Stimulated activated CD8-positive, alpha-beta memory T cell treated with anti-CD3 and anti-CD28 coated beads, Interleukin-15, amount 100 ng/mL, for 4 hours (primary cell): ENCODE data around the gene ODF2.
"Not testable (repeated sequence)": the region's sequence is repeated elsewhere in the genome, so short reads cannot be mapped to it uniquely, and the experiment has no call there.

ENCODE experiments used
- DNase-seq, 2 donors: peaks; one replicate each; pipeline ENCODE4 v3.0.0-alpha.2; 2020; ENCODE audit warnings: low read depth in 2 of 2

Gene ODF2

DNA sequence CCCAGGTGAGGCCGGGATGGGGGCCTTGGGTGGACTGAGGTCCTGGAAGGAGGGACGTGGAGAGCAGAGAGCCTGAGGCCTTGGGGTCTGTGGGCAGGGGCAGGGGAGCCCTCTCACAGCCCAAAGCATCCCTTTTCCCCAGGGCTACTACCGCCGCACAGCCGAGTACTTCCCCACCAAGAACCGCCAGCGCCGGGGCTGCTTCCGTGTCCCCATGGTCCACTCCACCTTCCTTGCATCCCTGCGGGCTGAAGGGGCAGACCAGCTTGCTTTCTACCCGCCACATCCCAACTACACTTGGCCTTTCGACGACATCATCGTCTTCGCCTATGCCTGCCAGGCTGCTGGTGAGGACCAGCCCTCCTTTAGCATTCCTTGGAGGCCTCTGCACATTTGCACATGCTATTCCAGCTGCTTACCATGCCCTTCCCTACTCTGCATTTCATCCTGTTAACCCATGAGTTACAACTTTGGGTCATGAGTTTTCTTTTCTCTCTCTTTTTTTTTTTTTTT lies 31.5 kb upstream of the ODF2 start:
- DNase-seq, result no peak

DNA sequence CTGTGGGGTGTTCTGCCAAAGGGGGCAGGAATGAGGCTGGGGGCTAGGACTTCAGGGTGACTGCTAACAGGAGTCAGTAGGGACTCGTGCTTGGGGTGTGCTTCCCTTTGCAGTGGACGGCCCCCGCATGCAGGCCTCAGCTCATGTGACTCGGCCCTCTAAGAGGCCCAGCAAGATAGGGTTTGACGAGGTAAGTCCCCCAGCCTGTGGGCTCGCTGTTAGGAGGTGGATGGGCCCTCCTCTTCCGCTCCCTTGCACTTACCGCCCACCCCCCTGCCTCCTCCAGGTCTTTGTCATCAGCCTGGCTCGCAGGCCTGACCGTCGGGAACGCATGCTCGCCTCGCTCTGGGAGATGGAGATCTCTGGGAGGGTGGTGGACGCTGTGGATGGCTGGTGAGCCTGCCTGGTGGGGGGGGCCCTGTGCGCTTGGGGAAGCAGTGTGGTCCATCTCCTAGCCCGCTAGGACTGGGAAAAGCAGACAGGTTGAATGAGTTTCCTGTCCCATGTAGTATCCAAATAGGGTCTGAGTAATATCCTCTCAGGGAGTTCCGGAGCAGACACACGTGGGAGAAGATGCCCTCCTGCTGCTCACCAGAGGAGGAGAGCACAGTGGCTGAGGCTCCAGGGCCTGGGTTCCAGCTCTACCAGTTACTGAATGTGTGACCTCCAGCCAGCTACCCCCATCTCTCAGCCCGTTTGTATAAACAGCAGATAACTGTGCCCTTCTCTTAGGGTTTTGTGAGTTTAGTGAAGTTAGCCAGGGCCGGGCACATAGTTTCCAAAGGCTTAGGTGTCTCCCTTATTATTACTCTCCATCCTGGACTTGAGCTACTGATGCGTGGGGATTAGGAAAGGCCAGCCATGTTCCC lies 26.9 kb upstream of the ODF2 start:
- no peak for DNase-seq

DNA sequence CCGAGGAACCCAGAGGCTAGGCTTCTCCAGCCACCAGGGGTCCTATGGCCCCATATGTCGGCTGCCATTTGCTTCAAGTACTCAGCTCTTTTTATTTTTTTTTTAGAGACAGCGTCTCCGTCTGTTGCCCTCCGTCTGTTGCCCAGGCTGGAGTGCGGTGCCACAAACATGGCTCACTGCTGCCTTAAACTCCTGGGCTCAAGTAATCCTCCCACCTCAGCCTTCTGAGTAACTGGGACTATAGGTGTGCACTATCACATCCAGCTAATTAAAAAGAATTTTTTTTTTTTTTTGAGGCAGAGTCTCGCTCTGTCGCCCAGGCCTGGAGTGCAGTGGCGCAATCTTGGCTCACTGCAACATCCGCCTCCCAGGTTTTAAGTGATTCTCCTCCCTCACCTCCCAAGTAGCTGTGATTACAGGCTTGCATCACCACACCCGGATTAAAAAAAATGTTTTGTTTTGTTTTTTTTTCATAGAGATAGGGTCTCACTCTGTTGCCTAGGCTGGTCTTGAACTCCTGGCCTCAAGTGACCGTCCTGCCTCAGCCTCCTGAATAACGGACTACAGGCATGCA lies 26.2 kb upstream of the ODF2 start:
- DNase-seq, result no peak

DNA sequence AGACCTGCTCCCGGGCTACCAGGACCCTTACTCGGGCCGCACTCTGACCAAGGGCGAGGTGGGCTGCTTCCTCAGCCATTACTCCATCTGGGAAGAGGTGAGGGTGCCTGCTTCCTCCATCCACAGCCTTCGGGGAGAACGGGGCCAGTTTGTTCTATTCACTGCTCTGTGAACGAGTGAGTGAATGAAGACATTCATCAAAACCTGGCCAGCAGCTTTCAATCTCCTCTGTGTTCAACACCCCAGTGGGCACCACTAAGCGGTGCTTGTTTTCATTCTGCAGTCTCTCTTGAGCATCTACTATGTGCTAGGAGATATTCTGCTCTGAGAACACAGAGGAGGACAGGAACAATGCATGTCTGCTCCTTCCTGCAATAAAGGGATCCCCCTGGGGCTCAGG lies 24.6 kb upstream of the ODF2 start:
- DNase-seq, result no peak

DNA sequence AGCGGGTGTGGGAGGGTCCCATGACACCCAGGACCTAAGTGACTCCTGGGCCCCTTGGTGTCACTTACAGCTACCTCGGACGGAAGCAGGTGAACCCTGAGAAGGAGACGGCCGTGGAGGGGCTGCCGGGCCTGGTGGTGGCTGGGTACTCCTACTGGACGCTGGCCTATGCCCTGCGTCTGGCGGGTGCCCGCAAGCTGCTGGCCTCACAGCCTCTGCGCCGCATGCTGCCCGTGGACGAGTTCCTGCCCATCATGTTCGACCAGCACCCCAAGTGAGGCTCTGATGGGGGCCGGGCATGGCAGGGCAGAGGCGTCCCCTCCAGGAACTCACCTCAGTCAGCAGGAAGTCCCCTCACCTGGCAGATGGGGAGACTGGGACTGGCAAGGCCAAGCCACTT lies 21.5 kb upstream of the ODF2 start:
- no peak for DNase-seq

DNA sequence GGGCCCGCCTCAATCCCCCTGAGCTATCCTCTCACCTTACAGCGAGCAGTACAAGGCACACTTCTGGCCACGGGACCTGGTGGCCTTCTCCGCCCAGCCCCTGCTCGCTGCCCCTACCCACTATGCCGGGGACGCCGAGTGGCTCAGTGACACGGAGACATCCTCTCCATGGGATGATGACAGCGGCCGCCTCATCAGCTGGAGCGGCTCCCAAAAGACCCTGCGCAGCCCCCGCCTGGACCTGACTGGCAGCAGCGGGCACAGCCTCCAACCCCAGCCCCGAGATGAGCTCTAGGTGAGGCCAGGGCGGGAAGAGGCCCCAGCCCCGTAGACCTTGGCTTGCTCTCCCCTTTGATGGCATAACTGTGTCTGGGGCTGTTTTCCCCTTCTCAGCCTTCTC lies 20.2 kb upstream of the ODF2 start:
- DNase-seq, result no peak

DNA sequence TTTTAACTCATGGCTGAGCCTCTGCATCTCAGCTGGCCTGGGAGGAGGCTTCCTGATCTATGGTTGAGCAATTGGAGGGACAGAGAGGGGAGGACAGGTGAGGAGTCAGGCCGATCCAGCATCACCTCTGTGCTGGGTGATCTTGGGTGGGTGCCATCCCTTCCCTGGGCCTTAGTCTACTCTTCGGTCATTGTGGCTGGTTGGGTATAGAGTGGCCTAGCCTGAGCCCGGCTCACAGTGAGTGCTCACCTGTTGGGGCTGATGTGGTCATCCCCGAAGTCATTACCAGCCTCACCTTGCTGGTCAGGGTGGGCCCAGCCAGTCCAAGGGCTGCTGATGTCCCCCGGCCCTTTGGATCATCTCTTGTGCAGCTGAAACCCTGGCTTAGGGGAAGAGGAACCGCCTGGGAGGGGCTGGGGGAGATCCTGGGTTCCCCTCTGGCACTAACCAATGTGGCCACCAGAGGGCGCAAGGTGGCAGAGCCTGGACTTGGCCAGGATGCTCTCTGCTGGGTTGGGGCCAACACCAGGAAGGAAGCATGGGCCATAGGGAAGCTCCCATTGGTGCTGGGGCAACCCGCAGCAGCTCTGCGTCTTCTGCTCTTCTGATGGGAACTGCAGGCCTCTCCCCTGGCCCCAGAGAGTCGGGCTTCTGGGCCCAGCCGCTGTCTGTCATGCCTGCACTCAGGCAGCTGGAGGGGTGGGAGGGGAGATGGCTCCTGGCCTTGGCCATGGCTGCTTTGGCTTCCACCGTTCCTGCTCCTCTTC lies 17.3 kb upstream of the ODF2 start:
- peak; percentile 50 to 59 for DNase-seq

DNA sequence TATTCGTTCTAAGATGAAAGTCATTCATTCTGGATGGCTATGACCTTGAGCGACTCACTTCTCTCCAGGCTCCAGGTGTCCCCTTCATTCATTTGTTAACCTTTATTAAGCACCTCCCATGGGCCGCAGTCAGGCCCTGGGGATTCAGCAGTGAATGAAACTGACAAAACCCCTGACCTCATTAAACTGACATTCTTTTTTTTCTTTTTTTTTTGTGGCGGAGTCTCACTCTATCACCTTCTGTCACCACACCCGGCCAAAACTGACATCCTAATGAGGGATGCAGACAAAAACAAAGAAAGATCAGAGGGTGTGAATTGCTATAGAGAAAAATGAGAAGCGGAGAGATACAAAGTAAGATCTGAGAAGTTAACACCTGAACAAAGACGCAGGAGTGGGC lies 16.5 kb upstream of the ODF2 start:
- no peak for DNase-seq

DNA sequence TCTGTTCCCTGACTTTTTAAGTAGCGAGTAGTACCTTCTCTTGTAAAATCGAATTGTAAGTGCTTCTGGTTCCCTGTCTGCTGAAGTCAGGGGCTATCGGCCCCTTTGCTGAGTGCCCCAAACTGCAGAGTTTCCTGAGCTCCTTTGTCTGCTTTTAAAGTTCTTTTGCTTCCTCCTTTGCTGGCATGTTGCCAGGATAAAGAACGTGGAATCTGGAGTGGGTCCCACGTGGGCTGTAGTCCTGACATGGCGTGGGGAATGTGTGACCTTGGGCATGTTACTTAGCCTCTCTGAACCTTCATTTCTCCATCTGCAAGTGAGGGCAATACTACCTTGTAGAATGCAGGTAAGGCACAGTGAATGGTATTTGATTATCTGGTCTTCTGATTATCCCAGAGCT lies 13.7 kb upstream of the ODF2 start:
- no peak for DNase-seq

DNA sequence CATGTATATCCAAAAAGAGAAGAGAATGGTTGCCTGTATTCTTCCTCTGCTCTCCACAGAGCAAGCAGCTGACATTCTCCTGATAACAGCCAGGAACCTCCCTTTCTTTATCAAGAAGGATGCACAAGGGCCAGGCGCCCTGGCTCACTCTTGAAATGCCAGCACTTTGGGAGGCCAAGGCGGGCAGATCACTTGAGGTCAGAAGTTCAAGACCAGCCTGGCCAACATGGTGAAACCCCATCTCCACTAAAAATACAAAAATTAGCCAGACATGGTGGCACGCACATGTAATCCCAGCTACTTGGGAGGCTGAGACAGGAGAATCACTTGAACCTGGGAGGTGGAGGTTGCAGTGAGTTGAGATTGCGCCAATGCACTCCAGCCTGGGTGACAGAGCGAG lies 9.3 kb upstream of the ODF2 start:
- DNase-seq, result not testable (repeated sequence)

DNA sequence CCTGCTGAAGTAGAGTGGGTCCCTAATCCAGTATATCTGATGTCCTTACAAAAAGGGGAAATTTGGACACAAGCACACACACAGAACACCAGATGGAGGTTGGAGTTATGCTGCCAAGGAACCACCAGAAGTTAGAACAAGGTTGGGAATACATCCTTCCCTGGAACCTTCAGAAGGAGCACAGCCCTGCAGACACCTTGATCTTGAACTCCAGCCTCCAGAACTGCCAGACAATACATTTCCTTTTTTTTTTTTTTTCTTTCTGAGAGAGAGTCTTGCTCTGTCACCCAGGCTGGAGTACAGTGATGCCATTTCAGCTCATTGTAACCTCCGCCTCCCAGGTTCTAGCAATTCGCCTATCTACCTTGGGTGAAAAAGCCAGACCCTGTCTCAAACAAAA lies 7.1 kb upstream of the ODF2 start:
- DNase-seq, result no peak

DNA sequence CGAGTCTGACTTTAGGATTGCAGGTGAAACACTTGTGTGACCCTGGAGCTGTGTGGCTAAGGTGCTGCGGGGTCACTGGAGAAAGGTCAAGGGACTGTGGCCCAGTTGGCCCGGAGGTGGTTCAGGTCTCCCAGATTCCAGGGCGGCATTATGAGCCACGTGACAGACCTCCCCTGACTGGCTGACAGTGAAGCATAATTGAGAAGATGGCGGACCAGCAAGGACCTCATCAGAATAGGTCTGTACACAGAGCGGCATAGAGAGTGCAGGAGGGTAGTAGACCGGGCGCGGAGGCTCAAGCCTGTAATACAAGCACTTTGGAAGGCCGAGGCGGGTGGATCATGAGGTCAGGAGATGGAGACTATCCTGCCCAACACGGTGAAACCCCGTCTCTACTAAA lies 815 bp upstream of the ODF2 start:
- DNase-seq, result no peak

DNA sequence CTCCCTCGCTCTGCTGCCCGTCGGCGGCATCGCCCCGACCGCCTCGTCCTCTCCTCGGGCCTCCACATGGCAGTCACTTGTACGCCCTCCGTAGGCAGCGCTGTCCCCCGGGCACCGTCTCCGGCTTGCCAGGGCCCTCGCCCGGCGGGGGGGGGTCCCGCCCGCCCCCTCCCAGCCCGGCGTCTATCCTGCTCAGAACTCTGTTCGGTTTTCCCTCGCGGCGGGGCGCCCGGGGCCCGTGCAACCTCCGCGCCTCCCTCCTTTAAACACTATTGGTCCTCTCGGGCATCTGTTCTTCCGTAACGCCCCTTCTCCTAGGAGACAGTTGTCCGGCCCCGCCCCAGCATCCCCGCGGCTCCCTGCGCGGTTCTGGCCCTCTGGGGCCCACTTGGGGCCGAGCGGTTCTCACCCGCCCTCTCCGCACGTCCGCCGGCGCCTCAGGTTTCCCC lies 831 bp downstream of the ODF2 start:
- DNase-seq, result peak; percentile 36 to 46

DNA sequence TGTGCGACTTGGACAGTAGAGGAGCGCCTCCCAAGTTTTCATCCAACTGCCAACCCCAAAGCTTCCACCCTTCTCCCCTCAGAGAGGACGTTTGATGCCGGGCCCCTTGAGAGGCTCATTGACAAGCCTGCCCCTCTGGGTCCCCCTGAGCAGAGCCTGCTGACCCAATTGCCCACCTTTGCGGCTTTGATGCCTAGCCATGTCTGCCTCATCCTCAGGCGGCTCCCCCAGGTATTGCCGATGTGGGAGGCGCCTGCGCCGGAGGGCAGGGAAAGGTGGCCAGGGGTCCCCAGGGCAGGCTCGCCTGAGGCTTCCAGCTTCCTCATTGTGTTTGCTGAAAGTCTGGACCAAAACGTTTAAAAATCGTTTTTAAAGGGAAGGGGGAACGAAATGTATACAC lies 1.4 kb downstream of the ODF2 start:
- DNase-seq, result no peak

DNA sequence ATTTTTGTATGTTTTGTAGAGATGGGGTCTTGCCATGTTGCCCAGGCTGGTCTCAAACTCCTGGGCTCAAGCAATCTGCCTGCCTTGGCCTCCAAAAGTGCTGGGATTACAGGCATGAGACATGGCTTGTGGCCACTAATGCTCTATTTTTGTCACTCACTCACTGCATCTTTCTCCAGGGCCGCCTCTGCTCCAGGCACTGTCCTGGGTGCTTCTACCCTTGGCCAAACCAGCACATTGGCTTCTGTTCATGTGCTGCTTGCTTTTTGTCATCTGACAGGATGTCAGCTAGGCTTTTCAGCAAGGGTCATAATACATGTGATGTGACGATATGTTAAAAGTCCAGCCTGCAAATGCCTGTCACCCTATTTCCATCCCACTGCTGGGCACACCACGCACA lies 3.2 kb downstream of the ODF2 start:
- no peak for DNase-seq

DNA sequence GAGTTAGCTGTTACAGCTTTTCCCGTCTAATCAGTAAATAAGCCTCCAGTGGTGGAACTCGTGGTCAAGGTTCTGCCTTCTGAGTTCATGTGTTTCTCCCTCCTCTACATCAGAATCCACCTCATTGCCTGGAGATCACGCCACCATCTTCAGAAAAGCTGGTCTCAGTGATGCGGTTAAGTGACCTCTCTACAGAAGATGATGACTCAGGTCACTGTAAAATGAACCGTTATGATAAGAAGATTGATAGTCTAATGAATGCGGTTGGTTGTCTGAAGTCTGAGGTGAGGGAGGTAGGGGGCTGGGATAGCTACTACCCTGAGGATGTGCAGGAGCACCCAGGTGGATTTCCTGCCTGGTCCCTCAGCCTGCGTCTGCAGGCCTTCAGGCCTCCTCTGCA lies 13.3 kb downstream of the ODF2 start:
- DNase-seq, result no peak

DNA sequence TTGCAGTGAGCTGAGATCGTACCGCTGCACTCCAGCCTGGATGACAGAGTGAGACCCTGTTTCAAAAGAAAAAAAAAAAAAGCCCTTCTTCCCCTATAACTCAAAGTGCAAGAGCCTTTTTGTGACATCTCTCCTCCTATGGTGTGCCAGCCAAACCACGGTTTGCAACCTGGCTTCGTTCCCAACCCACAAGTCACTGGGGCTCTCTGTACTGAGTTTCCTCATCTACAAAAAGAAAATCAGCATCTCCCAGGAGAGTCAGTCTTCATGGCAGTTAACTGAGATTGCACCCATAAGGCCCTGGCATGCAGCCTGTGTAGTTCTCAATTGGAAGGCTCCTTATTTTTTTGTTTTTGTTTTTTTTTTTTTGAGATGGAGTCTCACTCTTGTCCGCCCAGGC lies 14.8 kb downstream of the ODF2 start:
- no peak for DNase-seq

DNA sequence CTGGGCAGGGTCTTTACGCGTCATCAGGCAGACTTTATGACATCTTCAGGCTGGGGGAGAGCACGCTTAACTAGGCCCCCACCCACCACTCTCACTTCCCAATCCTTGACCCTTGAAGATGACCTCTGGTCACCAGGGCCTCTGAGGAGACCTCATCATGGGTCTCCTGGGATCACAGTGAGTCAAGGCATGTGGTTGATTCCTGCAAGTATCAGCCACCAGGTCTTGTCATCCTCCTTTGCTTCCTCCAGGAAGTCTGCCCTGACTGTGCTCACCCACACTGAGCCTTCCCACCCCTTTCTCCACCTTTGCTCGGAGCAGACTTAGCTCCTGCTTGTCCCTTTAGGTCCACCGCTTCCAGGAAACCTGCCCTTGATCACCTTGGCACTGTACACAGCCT lies 17.3 kb downstream of the ODF2 start:
- DNase-seq, result no peak

DNA sequence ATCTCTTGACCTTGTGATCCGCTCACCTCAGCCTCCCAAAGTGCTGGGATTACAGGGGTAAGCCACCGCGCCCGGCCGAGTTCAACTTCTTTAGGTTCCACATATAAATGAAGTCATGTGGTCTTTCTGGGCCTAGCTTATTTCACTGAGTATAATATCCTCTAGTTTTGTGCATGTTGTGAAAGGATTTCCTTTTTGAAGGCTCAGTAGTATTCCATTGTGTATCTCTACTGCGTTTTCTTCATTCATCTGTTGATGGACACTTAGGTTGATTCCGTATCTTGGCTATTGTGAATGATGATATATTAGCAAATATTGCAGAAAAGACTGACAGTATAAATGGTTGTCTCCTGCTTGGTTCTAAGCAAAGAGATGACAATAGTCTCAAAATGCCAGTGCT lies 20.1 kb downstream of the ODF2 start:
- no peak for DNase-seq

DNA sequence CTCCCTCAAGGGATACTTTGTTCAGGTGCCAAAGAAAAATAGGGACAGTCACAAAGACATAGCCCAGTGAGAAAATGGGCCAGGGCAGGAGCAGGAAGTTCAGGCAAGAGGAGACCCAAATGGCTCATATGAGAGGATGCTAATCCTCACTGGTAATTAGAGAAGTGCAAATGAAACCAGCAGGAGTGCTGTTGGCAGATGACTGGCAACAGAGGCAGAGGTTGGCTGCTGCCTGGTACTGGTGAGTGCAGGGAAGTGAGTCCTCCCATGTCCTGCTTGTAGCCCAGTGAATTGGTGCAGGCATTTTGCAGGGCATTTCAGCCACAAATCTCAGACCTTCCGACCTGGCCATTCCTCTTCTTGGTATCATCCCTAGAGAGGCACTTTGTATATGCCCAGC lies 23.5 kb downstream of the ODF2 start:
- DNase-seq, result no peak

DNA sequence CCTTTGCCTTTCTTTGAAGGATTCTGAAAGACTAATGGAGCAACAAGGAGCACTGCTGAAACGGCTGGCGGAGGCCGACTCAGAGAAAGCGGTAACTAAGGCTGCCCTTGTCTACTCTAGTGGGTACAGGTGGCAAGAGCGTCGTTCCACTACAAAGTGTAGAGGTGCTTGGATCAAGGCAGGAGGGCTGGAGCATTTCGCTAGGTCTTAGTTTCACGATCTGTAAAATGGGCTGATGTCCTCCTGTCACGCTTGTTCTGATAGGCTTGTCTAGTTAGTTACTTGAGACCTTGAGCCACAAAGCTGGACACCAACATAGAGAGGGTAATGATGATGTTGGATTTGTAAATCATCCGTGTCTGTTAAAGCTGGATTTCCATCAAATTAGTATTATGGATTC lies 25.8 kb downstream of the ODF2 start:
- DNase-seq, result no peak

DNA sequence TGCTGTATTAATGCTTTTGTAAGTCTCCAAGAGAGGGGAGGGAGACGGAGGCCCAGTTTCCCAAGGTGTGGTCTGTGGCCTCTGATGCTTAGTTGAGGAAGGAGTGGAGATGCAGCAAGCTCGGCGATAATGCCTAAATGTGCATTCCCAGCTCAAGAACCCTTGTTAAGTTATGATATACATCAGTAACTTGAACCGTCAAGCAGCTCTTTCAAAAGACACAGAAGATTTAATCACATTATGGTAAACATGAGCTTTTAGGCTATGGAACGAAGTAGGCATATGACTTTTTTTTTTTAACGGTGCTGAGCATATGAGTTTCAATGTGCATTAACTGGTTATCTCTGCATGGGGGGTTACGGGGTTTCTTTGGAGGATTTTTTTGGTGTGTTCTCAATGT lies 26.4 kb downstream of the ODF2 start:
- no peak for DNase-seq
